OCI-LY1 (cell line): ENCODE results near the gene C9orf50.

ENCODE experiments used
- H2AFZ ChIP-seq: fragments of 200-600 bp; sonication (generic), shearing (Covaris generic); 2 replicates; pipeline ENCODE4 v1.6.0; 2014; ENCODE audit warnings: antibody characterized with exemption, mild to moderate bottlenecking, low read length
- H3F3A ChIP-seq: fragments of 200-600 bp; sonication (generic), shearing (Covaris generic); 2 replicates; pipeline ENCODE4 v1.6.0; 2014; ENCODE audit warnings: mild to moderate bottlenecking, antibody characterized with exemption, low read length, moderate library complexity; ENCODE audit not compliant: insufficient read depth
- H3K27ac ChIP-seq: fragments of 200-600 bp; sonication (generic); 2 replicates; pipeline ENCODE4 v1.5.1; 2014; ENCODE audit warnings: low read length, mixed run types, mild to moderate bottlenecking, low read depth; ENCODE audit not compliant: poor library complexity, severe bottlenecking
- H3K27me3 ChIP-seq: fragments of 200-600 bp; sonication (generic); 2 replicates; pipeline ENCODE4 v1.6.0; 2014; ENCODE audit warnings: antibody characterized with exemption, mild to moderate bottlenecking, low read length, moderate library complexity; ENCODE audit not compliant: insufficient read depth
- H3K36me3 ChIP-seq: fragments of 200-600 bp; sonication (generic); 2 replicates; pipeline ENCODE4 v1.6.1; 2014; ENCODE audit warnings: mild to moderate bottlenecking, antibody characterized with exemption, low read length, moderate library complexity, mixed read lengths; ENCODE audit not compliant: insufficient read depth
- H3K4me1 ChIP-seq: fragments of 200-600 bp; sonication (generic); 2 replicates; pipeline ENCODE4 v1.5.1; 2014; ENCODE audit warnings: mild to moderate bottlenecking, low read length, moderate library complexity; ENCODE audit not compliant: insufficient read depth, severe bottlenecking
- H3K4me2 ChIP-seq: fragments of 200-600 bp; sonication (generic), shearing (Covaris generic); 2 replicates; pipeline ENCODE4 v1.6.1; 2014; ENCODE audit warnings: low read length
- H3K4me3 ChIP-seq: fragments of 200-600 bp; sonication (generic); 2 replicates; pipeline ENCODE4 v1.5.1; 2014; ENCODE audit warnings: low read length, low read depth, mild to moderate bottlenecking, mixed read lengths; ENCODE audit not compliant: poor library complexity, severe bottlenecking
- H3K79me2 ChIP-seq: fragments of 200-600 bp; shearing (Covaris generic); 2 replicates; pipeline ENCODE4 v1.6.1; 2016; ENCODE audit warnings: mixed run types, low read length, mixed read lengths; ENCODE audit not compliant: insufficient read depth
- H3K9ac ChIP-seq: fragments of 200-600 bp; sonication (generic), shearing (Covaris generic); 2 replicates; pipeline ENCODE4 v1.6.1; 2014; ENCODE audit warnings: mild to moderate bottlenecking, low read length, mixed read lengths
- H3K9me2 ChIP-seq: fragments of 200-600 bp; sonication (generic), shearing (Covaris generic); 2 replicates; pipeline ENCODE4 v1.6.1; 2014; ENCODE audit warnings: low read depth, mild to moderate bottlenecking, low read length, mixed read lengths
- H3K9me3 ChIP-seq: fragments of 200-600 bp; shearing (Covaris generic); 2 replicates; pipeline ENCODE4 v1.6.1; 2014; ENCODE audit warnings: low read length, mixed read lengths
- H4K20me1 ChIP-seq: fragments of 200-600 bp; sonication (generic), shearing (Covaris generic); 2 replicates; pipeline ENCODE4 v1.6.0; 2016; ENCODE audit warnings: mild to moderate bottlenecking, low read length; ENCODE audit not compliant: insufficient read depth
- CTCF ChIP-seq: fragments of 200-600 bp; sonication (generic), shearing (Covaris generic); IDR thresholded peaks from 2 replicates; pipeline ENCODE4 v1.5.1; 2017; ENCODE audit warnings: mild to moderate bottlenecking, antibody characterized with exemption, low read length, moderate library complexity, mixed read lengths
- EZH2 ChIP-seq: fragments of 200-600 bp; sonication (generic), shearing (Covaris generic); IDR thresholded peaks from 2 replicates; pipeline ENCODE4 v1.8.0; 2017; ENCODE audit warnings: borderline replicate concordance, mixed run types, mild to moderate bottlenecking, antibody characterized with exemption, low read length, moderate library complexity, mixed read lengths

C9orf50 gene

GRCh38 chr9:129640086-129640870 lies 19.4 kb upstream of the C9orf50 start:
- Histone ChIP-seq H3K9me3 (no peaks in the 10 kb centered on the region), H3K9me2 (no peaks in the 10 kb centered on the region), H2AFZ (no peak overlapping the region), H3K4me2 (peak overlapping the region; percentile 78), H3K9ac (no peak overlapping the region; the same call in 1 of the 2 replicates), H3K36me3 (peaks cover 36% of the 10 kb centered on the region), H3F3A (no peaks in the 10 kb centered on the region), H3K27ac (no peak overlapping the region), H4K20me1 (no peaks in the 10 kb centered on the region), H3K79me2 (no peaks in the 10 kb centered on the region), H3K27me3 (no peaks in the 10 kb centered on the region), H3K4me3 (peak overlapping the region; percentile 98), H3K4me1 (peaks cover 18% of the 10 kb centered on the region)
- TF ChIP-seq CTCF (no peak), EZH2 (no peak)

GRCh38 chr9:129639756-129640085 lies 18.8 kb upstream of the C9orf50 start:
- no peaks in the 10 kb centered on the region for H3K79me2 ChIP-seq
- peaks cover 18% of the 10 kb centered on the region for H3K4me1 ChIP-seq
- H3K27ac ChIP-seq: no peak overlapping the region
- H3K27me3 ChIP-seq: no peaks in the 10 kb centered on the region
- no peak overlapping the region for H3K4me3 ChIP-seq
- H3K9me2 ChIP-seq: no peaks in the 10 kb centered on the region
- no peak overlapping the region for H3K4me2 ChIP-seq
- TF ChIP-seq CTCF (no peak), EZH2 (no peak)
- H3F3A ChIP-seq: no peaks in the 10 kb centered on the region
- H4K20me1 ChIP-seq: no peaks in the 10 kb centered on the region
- peaks cover 42% of the 10 kb centered on the region for H3K36me3 ChIP-seq
- H2AFZ ChIP-seq: no peak overlapping the region
- H3K9me3 ChIP-seq: no peaks in the 10 kb centered on the region
- no peak overlapping the region for H3K9ac ChIP-seq

GRCh38 chr9:129639034-129639630 lies 18.2 kb upstream of the C9orf50 start:
- no peaks in the 10 kb centered on the region for H4K20me1 ChIP-seq
- no peak overlapping the region for H2AFZ ChIP-seq
- no peak for TF ChIP-seq CTCF
- TF ChIP-seq EZH2: no peak

More at GRCh38 chr9:129639034-129639630, 18.2 kb upstream of the C9orf50 start:
- no peaks in the 10 kb centered on the region for H3F3A ChIP-seq
- no peaks in the 10 kb centered on the region for H3K9me2 ChIP-seq
- H3K4me3 ChIP-seq: no peak overlapping the region
- no peaks in the 10 kb centered on the region for H3K27me3 ChIP-seq
- H3K27ac ChIP-seq: no peak overlapping the region
- H3K36me3 ChIP-seq: peaks cover 48% of the 10 kb centered on the region
- no peaks in the 10 kb centered on the region for H3K79me2 ChIP-seq
- H3K4me2 ChIP-seq: no peak overlapping the region
- no peaks in the 10 kb centered on the region for H3K9me3 ChIP-seq
- no peak overlapping the region for H3K9ac ChIP-seq
- peaks cover 18% of the 10 kb centered on the region for H3K4me1 ChIP-seq
